Heart right ventricle (tissue), 16 donors: Measurements from ENCODE around the gene ATL2. TPM values are rescaled to one million over a fixed set of nuclear protein-coding genes. Genes with fewer than 3 reads are reported as not detected.
"Not testable (repeated sequence)": the region's sequence is repeated elsewhere in the genome, so short reads cannot be mapped to it uniquely, and the experiment has no call there.

ENCODE experiments used
- ATAC-seq, 8 donors: fragments of 200-7000 bp; cut with Tn5 transposase; one replicate each; pipeline ENCODE4 v1.9.1; 2020; ENCODE audit warnings: mild to moderate bottlenecking in 8 of 8, moderate library complexity in 8 of 8, moderate number of reproducible peaks in 1 of 8
- DNase-seq, 2 donors: peaks; one replicate each; pipeline ENCODE4 v3.0.0-alpha.2; 2020
- H3K27ac ChIP-seq, 10 donors: fragments of 200-600 bp; sonication (generic) in 2 of 10; one replicate each; pipeline versions ENCODE4 v1.5.0 to v1.8.0; 2020 to 2022; ENCODE audit warnings: mild to moderate bottlenecking in 3 of 10
- H3K27me3 ChIP-seq, 7 donors: fragments of 200-600 bp; one replicate each; pipeline ENCODE4 v1.8.0; 2021 to 2022; ENCODE audit warnings: mild to moderate bottlenecking in 2 of 7
- H3K36me3 ChIP-seq, 9 donors: fragments of 200-600 bp; sonication (generic) in 1 of 9; one replicate each; pipeline versions ENCODE4 v1.5.0 to v1.8.0; 2020 to 2022; ENCODE audit warnings: mild to moderate bottlenecking in 2 of 9
- H3K4me1 ChIP-seq, 9 donors: fragments of 200-600 bp; sonication (generic) in 1 of 9; one replicate each; pipeline versions ENCODE4 v1.5.0 to v1.8.0; 2020 to 2022; ENCODE audit warnings: mild to moderate bottlenecking in 4 of 9
- H3K4me3 ChIP-seq, 10 donors: fragments of 200-600 bp; sonication (generic) in 2 of 10; one replicate each; pipeline versions ENCODE4 v1.5.0 to v1.8.0; 2020 to 2022; ENCODE audit warnings: mild to moderate bottlenecking in 7 of 10, moderate library complexity in 2 of 10
- H3K9me3 ChIP-seq, 11 donors: fragments of 200-600 bp in 10 of 11; sonication (generic) in 2 of 11; one replicate each; pipeline versions ENCODE4 v1.5.0 to v1.8.0; 2013 to 2022; ENCODE audit warnings: mild to moderate bottlenecking in 2 of 11, control low read depth in 1 of 11, moderate library complexity in 1 of 11
- CTCF ChIP-seq, 9 donors: fragments of 200-600 bp; sonication (generic) in 2 of 9; IDR thresholded peaks; one replicate each; pipeline versions ENCODE4 v1.5.0 to v1.8.0; 2021 to 2022; ENCODE audit warnings: antibody characterized with exemption in 9 of 9, mild to moderate bottlenecking in 5 of 9, moderate library complexity in 1 of 9
- WGBS, 2 donors: extraction: QIAGEN DNeasy Blood & Tissue Kit; methylation state at CpG; one replicate each; pipeline ENCODE4 v1.1.7; 2013; ENCODE audit warnings: inconsistent platforms in 1 of 2; 5-methylcytosine and 5-hydroxymethylcytosine counted together
- intact Hi-C, 10 donors: fragments of 100-400 bp; cut with DNase I; formaldehyde crosslinking; loops; one replicate each; pipeline versions ENCODE4 v1.11.1 to v1.14.2; 2022
- polyA plus RNA-seq, 2 donors: library from polyadenylated mRNA; stranded (reverse); fragments of 200-250 nt; gene quantifications; one replicate each; pipeline ENCODE4 v1.2.3, GENCODE V29; 2013
- total RNA-seq, 10 donors: library from RNA; stranded (reverse); fragmentation: NEBNext Ultra II Directional in 3 of 10; extraction: Animal tissue kit (Norgen Biotek cat#: 25700) in 3 of 10; gene quantifications; one replicate each; pipeline versions ENCODE4 v1.2.1 to v1.2.4, GENCODE V29; 2021 to 2023
- donor health status: Arrhythmogenic right ventricular cardiomyopathy.
- donor health status: ischemic (EF 13 %, LVEDD 7.1; RV severe dilation, severe dysfunction).
- donor health status: healthy with polysubstance abuse.
- donor health status: DM: no; HTN: yes; CAD: no.
- donor health status: DM: no; HTN: no; CAD: no.
- donor health status: ischemic (EF 25% LVEDD 6.9; RV normal size, moderate dysfunction).
- donor health status: ischemic (EF 25% LVEDD 5.7; RV mildly dilated, moderate dysfunction).
- donor health status: healthy.
- donor health status: DM: yes; HTN: yes; CAD: no.
- donor health status: Ischemic cardiomyopathy.
- donor health status: ischemic (EF 35%, LVEDD 5.7; RV mildly dilated, moderate dysfunction).
- donor health status: nonischemic (EF 11% LVEDD 7.7; RV severe dilation, severe dysfunction).
- donor health status: DM: yes; HTN: yes; CAD: no.
- donor health status: PGD.
- donor health status: ischemic (EF 29% LVEDD 5.4; RV normal size, mild dysfunction).
- donor health status: nonischemic (EF 23%, LVEDD 6.1; RV moderate dilation, normal function).

The ATL2 gene
- total and polyA plus RNA-seq, 12 donors = 14.1 to 46.2 (median 30.2) TPM

- peaks cover 0 to 4% (median 0%) of the 10 kb centered on the region in 7 donors for H3K27me3 ChIP-seq
- ATAC-seq = no peak
Observed at GRCh38 chr2:38290332-38290731, 86.7 kb downstream of the ATL2 start.

GRCh38 chr2:38284971-38285370, 92.1 kb downstream of the ATL2 start:
- Histone ChIP-seq H3K4me3 (no peak overlapping the region), H3K27me3 (peaks cover 0 to 14% (median 0%) of the 10 kb centered on the region in 7 donors), H3K9me3 (no peaks in the 10 kb centered on the region), H3K4me1 (no peaks in the 10 kb centered on the region), H3K36me3 (no peaks in the 10 kb centered on the region), H3K27ac (no peak overlapping the region)
- no peak for ATAC-seq
- no peak for TF ChIP-seq CTCF (IDR thresholded peaks at IDR 0.05)
- intact Hi-C loops = no loop called here
- 35 to 41% methylated on average over 3 of the region's 3 CpGs for WGBS, 2 donors
- no peak for DNase-seq

More at GRCh38 chr2:38290332-38290731, 86.7 kb downstream of the ATL2 start:
- 62 to 68% methylated on average over 4 of the region's 4 CpGs for WGBS, 2 donors
- Histone ChIP-seq H3K4me3 (no peak overlapping the region), H3K9me3 (no peaks in the 10 kb centered on the region), H3K4me1 (no peaks in the 10 kb centered on the region), H3K27ac (no peak overlapping the region), H3K36me3 (peaks cover 0 to 13% (median 0%) of the 10 kb centered on the region in 9 donors)
- no peak for DNase-seq
- TF ChIP-seq CTCF (IDR thresholded peaks at IDR 0.05) = no peak
- intact Hi-C loops = no loop called here

- H3K27ac ChIP-seq = no peak overlapping the region
- H3K27me3 ChIP-seq = peaks cover 0 to 14% (median 0%) of the 10 kb centered on the region in 7 donors
- no peaks in the 10 kb centered on the region for H3K36me3 ChIP-seq
- ATAC-seq = no peak
- no peak for TF ChIP-seq CTCF (IDR thresholded peaks at IDR 0.05)
- H3K4me1 ChIP-seq = no peaks in the 10 kb centered on the region
- intact Hi-C loops = no loop called here
- WGBS, 2 donors = 94 to 95% methylated on average over 6 of the region's 6 CpGs
- no peak overlapping the region for H3K4me3 ChIP-seq
- DNase-seq = no peak
- H3K9me3 ChIP-seq = peaks cover 0 to 8% (median 0%) of the 10 kb centered on the region in 11 donors
Observed at GRCh38 chr2:38281095-38281742, 95.9 kb downstream of the ATL2 start.

GRCh38 chr2:38279201-38279600, 97.9 kb downstream of the ATL2 start:
- Histone ChIP-seq H3K4me1 (peaks cover 0 to 6% (median 0%) of the 10 kb centered on the region in 9 donors), H3K27me3 (peaks cover 0 to 6% (median 0%) of the 10 kb centered on the region in 7 donors), H3K9me3 (peaks cover 0 to 8% (median 0%) of the 10 kb centered on the region in 11 donors), H3K27ac (no peak overlapping the region), H3K4me3 (no peak overlapping the region), H3K36me3 (no peaks in the 10 kb centered on the region)
- ATAC-seq (no peak), DNase-seq (no peak)
- WGBS, 2 donors = 64 to 83% methylated on average over 4 of the region's 4 CpGs
- intact Hi-C loops = loop anchor here in 8 of 10 donors (5.0 to 10.0 kb wide), 7 partner anchors 164 to 884 kb away; partner anchors contain the start of gene CYP1B1 (in 2 of the 8)
- TF ChIP-seq CTCF (IDR thresholded peaks at IDR 0.05) = no peak

- H3K27ac ChIP-seq, H3K27me3 ChIP-seq, H3K4me1 ChIP-seq, H3K9me3 ChIP-seq, H3K36me3 ChIP-seq, H3K4me3 ChIP-seq, ATAC-seq, DNase-seq: not testable (repeated sequence)
- 69 to 71% methylated on average over 9 of the region's 9 CpGs for WGBS, 2 donors
- intact Hi-C loops = loop anchor here in 8 of 10 donors (5.0 to 10.0 kb wide), 7 partner anchors 163 to 883 kb away; partner anchors contain the start of gene CYP1B1 (in 2 of the 8)
Observed at GRCh38 chr2:38278117-38278438, 99.0 kb downstream of the ATL2 start.
